B cell (primary cell): ENCODE data around the gene GRK3. TPM values are rescaled to one million over a fixed set of nuclear protein-coding genes. Genes with fewer than 3 reads are reported as not detected.

Experiments used
- ATAC-seq: fragments of 200-7000 bp; cut with Tn5 transposase; one replicate; pipeline ENCODE4 v1.10.0; 2021; ENCODE audit warnings: low read depth, mild to moderate bottlenecking, moderate number of reproducible peaks, moderate library complexity
- CTCF ChIA-PET: fragments of 350-600 bp; sonication (Branson Sonifier 250); formaldehyde crosslinking; loops from one replicate; lab custom pipeline; 2021; ENCODE audit warnings: antibody characterized with exemption, inconsistent platforms; lab: Charles Lee
- POLR2A ChIA-PET: fragments of 350-600 bp; sonication (Branson Sonifier 250); formaldehyde crosslinking; loops from one replicate; lab custom pipeline; 2021; ENCODE audit warnings: antibody characterized with exemption; lab: Charles Lee
- DNase-seq: peaks from one replicate; pipeline ENCODE4 v3.0.0; 2013
- H2AFZ ChIP-seq: 2 replicates; pipeline ENCODE4 v1.6.1; 2012; ENCODE audit warnings: mild to moderate bottlenecking, low read depth, low read length; ENCODE audit not compliant: insufficient read depth, poor library complexity, severe bottlenecking
- H3K27ac ChIP-seq, 2 donors: 1 replicate in 1 of 2; 2 replicates in 1 of 2; pipeline ENCODE4 v1.5.1; 2012 to 2013; ENCODE audit warnings: low read length in 2 of 2, mild to moderate bottlenecking in 2 of 2, moderate library complexity in 1 of 2
- H3K27me3 ChIP-seq, 4 experiments: fragments of 200-600 bp in 1 of 4; sonication (generic) in 1 of 4; replicated peaks in 1 of 4; 1 replicate in 2 of 4; 2 replicates in 2 of 4; pipeline versions ENCODE4 v1.6.1 to v1.7.0; 2013 to 2016; ENCODE audit warnings: low read length in 3 of 4, mild to moderate bottlenecking in 2 of 4, mixed read lengths in 1 of 4, moderate library complexity in 1 of 4; ENCODE audit not compliant: insufficient read depth in 4 of 4, control insufficient read depth in 3 of 4; ENCODE audit errors: control extremely low read depth in 1 of 4
- H3K36me3 ChIP-seq, 2 experiments: replicated peaks in 1 of 2; 1 replicate in 1 of 2; 2 replicates in 1 of 2; pipeline versions ENCODE4 v1.6.1 to v1.7.1; 2013; ENCODE audit warnings: low read length in 1 of 2; ENCODE audit not compliant: insufficient read depth in 2 of 2, control insufficient read depth in 1 of 2; ENCODE audit errors: control extremely low read depth in 1 of 2, extremely low read depth in 1 of 2
- H3K4me1 ChIP-seq, 2 donors: fragments of 200-600 bp in 1 of 2; sonication (generic) in 1 of 2; 1 replicate in 1 of 2; 2 replicates in 1 of 2; pipeline versions ENCODE4 v1.5.1 to v1.6.1; 2013 to 2017; ENCODE audit warnings: low read length in 2 of 2; ENCODE audit not compliant: control insufficient read depth in 2 of 2, insufficient read depth in 2 of 2
- H3K4me2 ChIP-seq: replicated peaks from 2 replicates; pipeline ENCODE3; 2012; ENCODE audit warnings: mild to moderate bottlenecking, low read depth, low read length; ENCODE audit not compliant: poor library complexity, severe bottlenecking
- H3K4me3 ChIP-seq, 5 experiments: fragments of 200-600 bp in 1 of 5; sonication (generic) in 1 of 5; 1 replicate in 3 of 5; 2 replicates in 2 of 5; pipeline versions ENCODE4 v1.5.1 to v1.7.0; 2011 to 2016; ENCODE audit warnings: low read length in 4 of 5, mild to moderate bottlenecking in 4 of 5, low read depth in 2 of 5, control low read depth in 1 of 5, moderate library complexity in 1 of 5; ENCODE audit not compliant: insufficient read depth in 1 of 5; ENCODE audit errors: control extremely low read depth in 1 of 5, extremely low read depth in 1 of 5
- H3K79me2 ChIP-seq: fragments of 200-600 bp; sonication (generic); one replicate; pipeline ENCODE4 v1.6.0; 2016; ENCODE audit warnings: low read length; ENCODE audit not compliant: control insufficient read depth, insufficient read depth
- H3K9ac ChIP-seq: fragments of 200-600 bp; sonication (generic); 2 replicates; pipeline ENCODE4 v1.6.1; 2017; ENCODE audit warnings: mild to moderate bottlenecking, low read length, moderate library complexity
- H3K9me3 ChIP-seq, 3 donors: one replicate each; pipeline versions ENCODE4 v1.6.1 to v1.7.1; 2013; ENCODE audit warnings: low read length in 2 of 3; ENCODE audit not compliant: control insufficient read depth in 2 of 3, insufficient read depth in 1 of 3; ENCODE audit errors: control extremely low read depth in 1 of 3
- H4K20me1 ChIP-seq: 2 replicates; pipeline ENCODE4 v1.6.0; 2012; ENCODE audit warnings: mild to moderate bottlenecking, low read length; ENCODE audit not compliant: insufficient read depth, control insufficient read depth, poor library complexity, severe bottlenecking
- H3K27ac Mint-ChIP-seq: one replicate; pipeline ENCODE4 v1.8.0; 2021; ENCODE audit warnings: mixed read lengths
- H3K27me3 Mint-ChIP-seq: one replicate; pipeline ENCODE4 v1.8.0; 2021; ENCODE audit warnings: mixed read lengths
- H3K4me1 Mint-ChIP-seq: one replicate; pipeline ENCODE4 v1.8.0; 2021; ENCODE audit warnings: mixed read lengths
- H3K4me3 Mint-ChIP-seq: one replicate; pipeline ENCODE4 v1.8.0; 2021; ENCODE audit warnings: mixed read lengths
- H3K9me3 Mint-ChIP-seq: one replicate; pipeline ENCODE4 v1.8.0; 2022; ENCODE audit warnings: mixed read lengths; ENCODE audit not compliant: insufficient read depth
- EZH2 ChIP-seq: IDR thresholded peaks from 2 replicates; pipeline ENCODE4 v1.6.1; 2012; ENCODE audit warnings: borderline replicate concordance, low read depth, mild to moderate bottlenecking, moderate library complexity, low read length; ENCODE audit not compliant: insufficient read depth, poor library complexity, severe bottlenecking
- WGBS: methylation state at CpG from one replicate; pipeline ENCODE4 v1.1.5; 2013; ENCODE audit warnings: missing lambda C conversion rate; ENCODE audit not compliant: insufficient coverage; 5-methylcytosine and 5-hydroxymethylcytosine counted together
- intact Hi-C: fragments of 100-400 bp; cut with micrococcal nuclease; formaldehyde crosslinking; loops from one replicate; pipeline ENCODE4 v1.10.0; 2022
- polyA plus RNA-seq: library from polyadenylated mRNA; depleted of rRNA; stranded (reverse); fragments of >200 nt; gene quantifications from 2 replicates; pipeline ENCODE4 v1.2.3, GENCODE V29; 2012
- total RNA-seq, 2 donors: library from RNA; stranded (reverse); fragments of 120-200 nt in 1 of 2; gene quantifications; 1 replicate in 1 of 2; 2 replicates in 1 of 2; pipeline versions ENCODE4 v1.2.3 to v1.2.4, GENCODE V29; 2013 to 2022
- TF ChIP-seq, protein P1 (sequence below): fragments of 200-600 bp; IDR thresholded peaks from one replicate; pipeline ENCODE4 v1.8.0; 2022; ENCODE audit warnings: antibody characterized with exemption, mild to moderate bottlenecking

Gene GRK3
- total and polyA plus RNA-seq, 2 donors (not counting 1 experiment from before 2014, with no cell fraction given), result 17.6 to 61.0 TPM

DNA sequence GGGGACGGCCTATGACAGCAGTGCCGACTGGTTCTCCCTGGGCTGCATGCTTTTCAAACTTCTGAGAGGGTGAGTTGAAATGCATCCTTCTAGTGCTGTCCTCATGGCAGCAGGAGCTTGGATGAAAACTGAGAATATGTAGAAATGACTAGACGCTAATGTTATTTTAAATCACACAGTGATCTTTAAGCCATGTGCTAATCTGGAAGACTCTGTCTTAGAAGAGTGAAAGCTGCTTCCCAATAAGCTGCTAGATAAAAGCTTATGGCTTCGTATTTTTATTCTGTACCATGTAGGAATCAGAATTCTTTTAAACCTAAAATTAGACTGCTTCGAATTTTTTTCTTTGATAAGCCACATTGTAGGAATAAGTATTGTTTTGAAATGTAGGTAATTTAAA, 130.7 kb downstream of the GRK3 start:
- H3K4me2 ChIP-seq, result no peak overlapping the region
- Mint-ChIP-seq H3K9me3 (no peaks in the 10 kb centered on the region), H3K4me3 (no peak overlapping the region), H3K27ac (no peak overlapping the region), H3K4me1 (peaks cover 9% of the 10 kb centered on the region), H3K27me3 (no peaks in the 10 kb centered on the region)
- no peak for TF ChIP-seq EZH2
- TF ChIP-seq, protein P1, sequence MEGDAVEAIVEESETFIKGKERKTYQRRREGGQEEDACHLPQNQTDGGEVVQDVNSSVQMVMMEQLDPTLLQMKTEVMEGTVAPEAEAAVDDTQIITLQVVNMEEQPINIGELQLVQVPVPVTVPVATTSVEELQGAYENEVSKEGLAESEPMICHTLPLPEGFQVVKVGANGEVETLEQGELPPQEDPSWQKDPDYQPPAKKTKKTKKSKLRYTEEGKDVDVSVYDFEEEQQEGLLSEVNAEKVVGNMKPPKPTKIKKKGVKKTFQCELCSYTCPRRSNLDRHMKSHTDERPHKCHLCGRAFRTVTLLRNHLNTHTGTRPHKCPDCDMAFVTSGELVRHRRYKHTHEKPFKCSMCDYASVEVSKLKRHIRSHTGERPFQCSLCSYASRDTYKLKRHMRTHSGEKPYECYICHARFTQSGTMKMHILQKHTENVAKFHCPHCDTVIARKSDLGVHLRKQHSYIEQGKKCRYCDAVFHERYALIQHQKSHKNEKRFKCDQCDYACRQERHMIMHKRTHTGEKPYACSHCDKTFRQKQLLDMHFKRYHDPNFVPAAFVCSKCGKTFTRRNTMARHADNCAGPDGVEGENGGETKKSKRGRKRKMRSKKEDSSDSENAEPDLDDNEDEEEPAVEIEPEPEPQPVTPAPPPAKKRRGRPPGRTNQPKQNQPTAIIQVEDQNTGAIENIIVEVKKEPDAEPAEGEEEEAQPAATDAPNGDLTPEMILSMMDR, result no peak
- POLR2A ChIA-PET, result no interaction called here
- no peak overlapping the region for H3K4me3 ChIP-seq
- WGBS, result 100% methylated on average over 3 of the region's 5 CpGs
- DNase-seq (no peak), ATAC-seq (no peak)
- H4K20me1 ChIP-seq, result no peaks in the 10 kb centered on the region
- peaks cover 0 to 4% of the 10 kb centered on the region in 2 donors for H3K4me1 ChIP-seq
- no peak overlapping the region for H3K9ac ChIP-seq
- CTCF ChIA-PET, result interaction anchor here (1.2 to 5.3 kb wide), 2 partner anchors 147 to 151 kb away, joined by 3 to 41 read pairs; no protein-coding TSS in a partner anchor
- intact Hi-C loops, result no loop called here
- H3K36me3 ChIP-seq, result peaks cover 3 to 78% of the 10 kb centered on the region in 2 experiments
- no peaks in the 10 kb centered on the region for H3K27me3 ChIP-seq
- no peak overlapping the region for H3K27ac ChIP-seq
- H2AFZ ChIP-seq, result no peak overlapping the region
- no peaks in the 10 kb centered on the region for H3K9me3 ChIP-seq
- peaks cover 10% of the 10 kb centered on the region for H3K79me2 ChIP-seq

DNA sequence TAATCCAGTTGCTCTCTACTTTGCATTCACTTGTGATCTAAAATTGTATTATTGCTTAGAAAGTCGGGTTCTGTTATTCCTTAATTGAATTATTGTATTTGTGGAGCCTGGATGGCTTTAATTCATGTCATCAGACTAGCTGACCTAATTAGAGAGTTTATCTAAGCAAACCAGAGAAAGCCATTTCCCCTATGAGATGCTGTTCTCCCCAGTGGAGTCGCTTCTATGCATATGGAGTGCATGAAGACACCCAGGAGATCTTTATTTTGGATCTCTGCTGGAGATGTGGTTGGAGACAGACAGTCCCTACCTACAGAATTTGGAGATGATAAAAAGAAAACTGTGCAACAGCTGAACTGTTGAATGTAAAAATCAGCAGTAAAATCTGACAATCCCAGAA, 132.3 kb downstream of the GRK3 start:
- 100% methylated on average over 1 of the region's 2 CpGs for WGBS
- Mint-ChIP-seq H3K9me3 (no peaks in the 10 kb centered on the region), H3K4me1 (no peaks in the 10 kb centered on the region), H3K27me3 (no peaks in the 10 kb centered on the region), H3K4me3 (no peak overlapping the region), H3K27ac (no peak overlapping the region)
- Histone ChIP-seq H3K4me1 (no peaks in the 10 kb centered on the region), H3K27ac (no peak overlapping the region), H2AFZ (no peak overlapping the region), H4K20me1 (no peaks in the 10 kb centered on the region), H3K79me2 (peaks cover 5% of the 10 kb centered on the region), H3K9ac (no peak overlapping the region), H3K4me3 (no peak overlapping the region), H3K9me3 (no peaks in the 10 kb centered on the region), H3K4me2 (no peak overlapping the region), H3K36me3 (peaks cover 2 to 73% of the 10 kb centered on the region in 2 experiments), H3K27me3 (no peaks in the 10 kb centered on the region)
- ATAC-seq (no peak), DNase-seq (no peak)
- ChIA-PET POLR2A (interaction anchor here (0.6 kb wide), 1 partner anchor 235 kb away, joined by 17 read pairs; no protein-coding TSS in a partner anchor), CTCF (interaction anchor here (1.2 to 5.3 kb wide), 4 partner anchors 9 to 234 kb away, joined by 4 to 41 read pairs (median 6); no protein-coding TSS in a partner anchor)
- TF ChIP-seq EZH2, result no peak
- TF ChIP-seq, protein P1, result no peak
- intact Hi-C loops, result no loop called here
